Measurements from ENCODE around the gene GMDS. TPM values are rescaled to one million over a fixed set of nuclear protein-coding genes. Genes with fewer than 3 reads are reported as not detected.

Gene GMDS
- polyA plus RNA-seq, 1 of the 3 experiments (the other 2 are of a cell fraction), result 12.3 TPM

GRCh38 chr6:1592852-1593251, 652.6 kb downstream of the GMDS start:
- Histone ChIP-seq H3K9me3 (no peaks in the 10 kb centered on the region), H2AFZ (ENCODE audit: low read depth) (no peak overlapping the region), H3K4me2 (no peak overlapping the region), H3K9ac (no peak overlapping the region), H3K4me1 (ENCODE audit: control insufficient read depth in 1 of 2, insufficient read depth in 2 of 2, low read depth in 1 of 2, low read length in 1 of 2) (peaks cover 0 to 10% of the 10 kb centered on the region in 2 experiments; a peak in 1 of 4 replicates), H3F3A (replicated peaks; ENCODE audit: insufficient read depth) (no peaks in the 10 kb centered on the region), H4K20me1 (ENCODE audit: insufficient read depth) (no peaks in the 10 kb centered on the region), H3K27ac (ENCODE audit: low read depth in 2 of 2, low read length in 1 of 2) (no peak overlapping the region), H3K4me3 (ENCODE audit: low read depth in 2 of 2, low read length in 1 of 2) (no peak overlapping the region), H3K79me2 (ENCODE audit: insufficient read depth) (no peaks in the 10 kb centered on the region), H3K36me3 (replicated peaks in 1 of 2; ENCODE audit: control insufficient read depth in 1 of 2, insufficient read depth in 2 of 2, low read length in 1 of 2) (no peaks in the 10 kb centered on the region), H3K9me2 (no peaks in the 10 kb centered on the region), H3K27me3 (ENCODE audit: insufficient read depth) (peaks cover 67% of the 10 kb centered on the region)
- peak; percentile 3 for DNase-seq
- ChIA-PET CTCF (interaction anchor here (1.1 to 5.5 kb wide), 5 partner anchors 12 to 1042 kb away, joined by 3 to 41 read pairs (median 5); no protein-coding TSS in a partner anchor), POLR2A (no interaction called here)
- TF ChIP-seq ELF1 (IDR thresholded peaks at IDR 0.05) (no peak), TCF12 (IDR thresholded peaks at IDR 0.05) (no peak), EP300 (IDR thresholded peaks at IDR 0.05; ENCODE audit: borderline replicate concordance in 1 of 2, low read depth in 1 of 2, low read length in 1 of 2) (no peak), GABPA (IDR thresholded peaks at IDR 0.05; ENCODE audit: low read depth) (no peak), FOSL2 (IDR thresholded peaks at IDR 0.05; ENCODE audit: borderline replicate concordance, low read depth) (no peak), CTCF (IDR thresholded peaks at IDR 0.05) (no peak), ZBTB33 (IDR thresholded peaks at IDR 0.05; ENCODE audit: borderline replicate concordance, low read depth) (no peak), RAD21 (IDR thresholded peaks at IDR 0.05; ENCODE audit: low read length) (no peak), CHD2 (IDR thresholded peaks at IDR 0.05; ENCODE audit: low read length, partially characterized antibody) (no peak), FOXJ3 (CRISPR knock-in tag; IDR thresholded peaks at IDR 0.05) (no peak), TEAD4 (IDR thresholded peaks at IDR 0.05; ENCODE audit: borderline replicate concordance, insufficient read depth) (no peak), IRF3 (IDR thresholded peaks at IDR 0.05; ENCODE audit: low read depth, low read length) (no peak)
- WGBS (ENCODE audit: low lambda C conversion rate), result 64% methylated on average over 8 of the region's 8 CpGs

DNA sequence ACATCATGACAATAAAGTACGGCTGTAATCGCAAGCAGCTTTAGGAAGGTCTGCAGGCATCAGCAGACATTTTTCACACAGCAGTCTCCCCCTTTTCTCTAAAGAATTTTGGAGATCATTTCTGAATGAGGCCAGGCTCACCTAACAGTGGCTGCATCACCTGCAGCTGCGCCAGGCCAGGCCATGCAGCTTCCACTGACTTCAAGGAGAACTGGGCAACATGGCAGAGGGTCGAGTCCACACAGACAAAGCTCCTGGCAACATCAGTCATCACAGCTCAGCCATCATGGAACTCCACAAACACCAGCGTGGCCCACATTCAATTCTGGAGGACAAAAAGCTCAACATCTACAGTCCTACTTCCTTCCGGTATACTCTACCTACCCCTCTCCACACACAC, 653.5 kb downstream of the GMDS start:
- no peak for DNase-seq
- ChIA-PET CTCF (interaction anchor here (1.1 to 1.3 kb wide), 4 partner anchors 13 to 1146 kb away, joined by 3 to 5 read pairs (median 4); no protein-coding TSS in a partner anchor), POLR2A (no interaction called here)

More for the DNA sequence above, 653.5 kb downstream of the GMDS start:
- no peaks in the 10 kb centered on the region for H3K79me2 ChIP-seq (ENCODE audit: insufficient read depth)
- H2AFZ ChIP-seq (ENCODE audit: low read depth), result no peak overlapping the region
- H3K4me2 ChIP-seq, result no peak overlapping the region
- H3F3A ChIP-seq (replicated peaks; ENCODE audit: insufficient read depth), result no peaks in the 10 kb centered on the region
- H4K20me1 ChIP-seq (ENCODE audit: insufficient read depth), result no peaks in the 10 kb centered on the region
- peaks cover 75% of the 10 kb centered on the region for H3K27me3 ChIP-seq (ENCODE audit: insufficient read depth)
- no peaks in the 10 kb centered on the region for H3K36me3 ChIP-seq (replicated peaks in 1 of 2; ENCODE audit: control insufficient read depth in 1 of 2, insufficient read depth in 2 of 2, low read length in 1 of 2)
- WGBS (ENCODE audit: low lambda C conversion rate), result 63% methylated on average over 5 of the region's 6 CpGs
- H3K9ac ChIP-seq, result no peak overlapping the region
- no peak overlapping the region for H3K27ac ChIP-seq (ENCODE audit: low read depth in 2 of 2, low read length in 1 of 2)
- no peak for TF ChIP-seq GABPA (IDR thresholded peaks at IDR 0.05; ENCODE audit: low read depth)
- TF ChIP-seq SIN3A (IDR thresholded peaks at IDR 0.05; ENCODE audit: borderline replicate concordance, low read depth, low read length), result no peak
- no peak for TF ChIP-seq RFX5 (IDR thresholded peaks at IDR 0.05; ENCODE audit: low read length)
- no peak for TF ChIP-seq SMC3 (IDR thresholded peaks at IDR 0.05; ENCODE audit: low read depth, low read length)
- no peak for TF ChIP-seq EZH2phosphoT487 (IDR thresholded peaks at IDR 0.05; ENCODE audit: borderline replicate concordance, low read depth)
- no peak for TF ChIP-seq GATA2 (CRISPR knock-in tag; IDR thresholded peaks at IDR 0.05)
- TF ChIP-seq ZBTB33 (IDR thresholded peaks at IDR 0.05; ENCODE audit: borderline replicate concordance, low read depth), result no peak
- TF ChIP-seq FOSL2 (IDR thresholded peaks at IDR 0.05; ENCODE audit: borderline replicate concordance, low read depth), result no peak
- no peak for TF ChIP-seq TEAD4 (IDR thresholded peaks at IDR 0.05; ENCODE audit: borderline replicate concordance, insufficient read depth)
- no peaks in the 10 kb centered on the region for H3K9me3 ChIP-seq
- H3K4me3 ChIP-seq (ENCODE audit: low read depth in 2 of 2, low read length in 1 of 2), result no peak overlapping the region
- H3K4me1 ChIP-seq (ENCODE audit: control insufficient read depth in 1 of 2, insufficient read depth in 2 of 2, low read depth in 1 of 2, low read length in 1 of 2), result peaks cover 0 to 10% of the 10 kb centered on the region in 2 experiments; a peak in 1 of 4 replicates
- H3K9me2 ChIP-seq, result no peaks in the 10 kb centered on the region

Data from SK-N-SH (cell line).